Spleen (tissue), 11 donors: ENCODE results near the gene GMEB2. TPM values are rescaled to one million over a fixed set of nuclear protein-coding genes. Genes with fewer than 3 reads are reported as not detected.

ENCODE experiments used
- DNase-seq: peaks from one replicate; pipeline ENCODE4 v3.0.0-alpha.2; 2020
- H3K27ac ChIP-seq, 8 donors: fragments of 200-600 bp; sonication (generic) in 7 of 8; 1 replicate in 4 of 8; 2 replicates in 4 of 8; pipeline versions ENCODE4 v1.5.0 to v1.8.0; 2016 to 2021; ENCODE audit warnings: inconsistent platforms in 4 of 8, mild to moderate bottlenecking in 4 of 8, moderate library complexity in 1 of 8
- H3K27me3 ChIP-seq, 7 donors: fragments of 200-600 bp; sonication (generic) in 6 of 7; replicated peaks in 1 of 7; 1 replicate in 4 of 7; 2 replicates in 3 of 7; pipeline versions ENCODE4 v1.5.0 to v1.8.0; 2016 to 2021; ENCODE audit warnings: inconsistent platforms in 3 of 7, mild to moderate bottlenecking in 1 of 7
- H3K36me3 ChIP-seq, 6 donors: fragments of 200-600 bp; sonication (generic) in 5 of 6; 1 replicate in 4 of 6; 2 replicates in 2 of 6; pipeline versions ENCODE4 v1.5.0 to v1.8.0; 2016 to 2021; ENCODE audit warnings: inconsistent platforms in 2 of 6
- H3K4me1 ChIP-seq, 6 donors: fragments of 200-600 bp; sonication (generic) in 5 of 6; 1 replicate in 3 of 6; 2 replicates in 3 of 6; pipeline versions ENCODE4 v1.5.0 to v1.8.0; 2016 to 2021; ENCODE audit warnings: inconsistent platforms in 3 of 6
- H3K4me3 ChIP-seq, 8 donors: fragments of 200-600 bp; sonication (generic) in 7 of 8; 1 replicate in 4 of 8; 2 replicates in 4 of 8; pipeline versions ENCODE4 v1.5.0 to v1.8.0; 2016 to 2021; ENCODE audit warnings: inconsistent platforms in 4 of 8, mild to moderate bottlenecking in 4 of 8, moderate library complexity in 2 of 8
- H3K9me3 ChIP-seq, 8 donors: fragments of 200-600 bp; sonication (generic) in 7 of 8; 1 replicate in 4 of 8; 2 replicates in 4 of 8; pipeline versions ENCODE4 v1.5.0 to v1.8.0; 2016 to 2021; ENCODE audit warnings: inconsistent platforms in 4 of 8
- CTCF ChIP-seq, 11 experiments: fragments of 200-600 bp in 7 of 11; fragments of 450-650 bp in 4 of 11; sonication (generic) in 4 of 11; IDR thresholded peaks in 8 of 11; conservative IDR thresholded peaks in 3 of 11; 1 replicate in 7 of 11; 2 replicates in 4 of 11; pipeline versions ENCODE4 v1.4.0 to v1.8.0; 2016 to 2021; ENCODE audit warnings: antibody characterized with exemption in 11 of 11, inconsistent platforms in 4 of 11, mild to moderate bottlenecking in 1 of 11
- POLR2A ChIP-seq, 3 donors: fragments of 450-650 bp; IDR thresholded peaks; one replicate each; pipeline ENCODE4 v1.5.1; 2017; ENCODE audit warnings: antibody characterized with exemption in 3 of 3, mild to moderate bottlenecking in 1 of 3
- POLR2AphosphoS5 ChIP-seq, 3 donors: sonication (generic); formaldehyde crosslinking; IDR thresholded peaks; one replicate each; pipeline ENCODE4 v1.5.1; 2017; ENCODE audit warnings: antibody characterized with exemption in 3 of 3
- WGBS, 5 donors: extraction: QIAGEN DNeasy Blood & Tissue Kit in 3 of 5; methylation state at CpG; one replicate each; pipeline versions ENCODE4 v1.1.5 to v1.1.7; 2013 to 2018; 5-methylcytosine and 5-hydroxymethylcytosine counted together
- intact Hi-C: fragments of 100-400 bp; cut with DNase I; formaldehyde crosslinking; loops from one replicate; pipeline ENCODE4 v1.15.0; 2023; ENCODE audit warnings: low total_unique reads
- polyA plus RNA-seq, 3 donors: library from polyadenylated mRNA; stranded (reverse); fragments of 200-250 nt; gene quantifications; one replicate each; pipeline ENCODE4 v1.2.1, GENCODE V29; 2013
- total RNA-seq, 7 donors: library from RNA; depleted of rRNA in 3 of 7; stranded (reverse); fragments of >200 nt in 3 of 7; fragmentation: NEBNext Ultra II Directional in 4 of 7; extraction: Animal tissue kit (Norgen Biotek cat#: 25700) in 4 of 7; gene quantifications; one replicate each; pipeline versions ENCODE4 v1.1.0 to v1.2.1, GENCODE V29; 2016 to 2021
- donor health status: healthy with polysubstance abuse.
- donor health status: DM: no; HTN: no; CAD: no; lungs with moderate emphysema.
- donor health status: DM: no; HTN: no; CAD: no.
- donor health status: Bipolar disorder and iron deficiency.
- donor health status: healthy.
- donor health status: DM: no; HTN: no; CAD: no.
- donor health status: DM: yes; HTN: yes; CAD: no.

GMEB2 gene
- total and polyA plus RNA-seq, 10 donors, result 8.6 to 15.0 (median 12.5) TPM

GRCh38 chr20:63589261-63590217, 37.4 kb downstream of the GMEB2 start:
- intact Hi-C loops, result no loop called here
- WGBS, 5 donors, result 91 to 95% (median 94%) methylated on average over 36 to 38 of the region's 38 CpGs

GRCh38 chr20:63588641-63589041, 38.3 kb downstream of the GMEB2 start:
- Histone ChIP-seq H3K4me1 (peaks cover 0 to 31% (median 12%) of the 10 kb centered on the region in 6 donors), H3K36me3 (peaks cover 0 to 71% (median 46%) of the 10 kb centered on the region in 6 donors), H3K9me3 (no peaks in the 10 kb centered on the region), H3K27ac (peak overlapping the region in 3 of 8 donors; percentile 41 to 74 (median 59)), H3K27me3 (no peaks in the 10 kb centered on the region), H3K4me3 (no peak overlapping the region)
- intact Hi-C loops, result no loop called here
- TF ChIP-seq CTCF (IDR thresholded peaks at IDR 0.05 in 8 of 11, conservative IDR thresholded peaks at IDR 0.05 in 3 of 11) (no peak), POLR2AphosphoS5 (IDR thresholded peaks at IDR 0.05) (no peak), POLR2A (IDR thresholded peaks at IDR 0.05) (no peak)
- WGBS, 5 donors, result 88 to 92% (median 89%) methylated on average over 8 to 11 of the region's 11 CpGs
- no peak for DNase-seq

More at GRCh38 chr20:63589261-63590217, 37.4 kb downstream of the GMEB2 start:
- Histone ChIP-seq H3K9me3 (no peaks in the 10 kb centered on the region), H3K36me3 (peaks cover 0 to 80% (median 54%) of the 10 kb centered on the region in 6 donors), H3K4me3 (no peak overlapping the region), H3K27me3 (no peaks in the 10 kb centered on the region), H3K4me1 (peaks cover 0 to 31% (median 12%) of the 10 kb centered on the region in 6 donors), H3K27ac (peak overlapping the region in 1 of 8 donors; percentile 74)
- TF ChIP-seq POLR2A (IDR thresholded peaks at IDR 0.05) (no peak), CTCF (IDR thresholded peaks at IDR 0.05 in 8 of 11, conservative IDR thresholded peaks at IDR 0.05 in 3 of 11) (no peak), POLR2AphosphoS5 (IDR thresholded peaks at IDR 0.05) (no peak)
- DNase-seq, result no peak

GRCh38 chr20:63587776-63588591, 38.9 kb downstream of the GMEB2 start:
- 36 to 43% (median 38%) methylated on average over 14 to 19 of the region's 19 CpGs for WGBS, 5 donors
- TF ChIP-seq POLR2AphosphoS5 (IDR thresholded peaks at IDR 0.05) (peak in 1 of 3 donors; percentile 55), CTCF (IDR thresholded peaks at IDR 0.05 in 8 of 11, conservative IDR thresholded peaks at IDR 0.05 in 3 of 11) (no peak), POLR2A (IDR thresholded peaks at IDR 0.05) (no peak)
- DNase-seq, result no peak
- Histone ChIP-seq H3K9me3 (no peaks in the 10 kb centered on the region), H3K36me3 (peaks cover 0 to 64% (median 40%) of the 10 kb centered on the region in 6 donors), H3K27ac (peak overlapping the region in 4 of 8 donors; percentile 41 to 74 (median 56)), H3K27me3 (no peaks in the 10 kb centered on the region), H3K4me3 (no peak overlapping the region), H3K4me1 (peaks cover 0 to 31% (median 12%) of the 10 kb centered on the region in 6 donors)
- intact Hi-C loops, result no loop called here
